PC-9 (cell line): ENCODE results near the gene C5.

Experiments
- CTCF ChIP-seq: fragments of 200-600 bp; sonication (generic); conservative IDR thresholded peaks from 2 replicates; pipeline ENCODE4 v1.6.1; 2017; ENCODE audit warnings: mixed run types, antibody characterized with exemption, mild to moderate bottlenecking, moderate library complexity
- EZH2 ChIP-seq: fragments of 200-600 bp; sonication (generic); IDR thresholded peaks from 2 replicates; pipeline ENCODE4 v1.8.0; 2017; ENCODE audit warnings: antibody characterized with exemption, low read depth

DNA sequence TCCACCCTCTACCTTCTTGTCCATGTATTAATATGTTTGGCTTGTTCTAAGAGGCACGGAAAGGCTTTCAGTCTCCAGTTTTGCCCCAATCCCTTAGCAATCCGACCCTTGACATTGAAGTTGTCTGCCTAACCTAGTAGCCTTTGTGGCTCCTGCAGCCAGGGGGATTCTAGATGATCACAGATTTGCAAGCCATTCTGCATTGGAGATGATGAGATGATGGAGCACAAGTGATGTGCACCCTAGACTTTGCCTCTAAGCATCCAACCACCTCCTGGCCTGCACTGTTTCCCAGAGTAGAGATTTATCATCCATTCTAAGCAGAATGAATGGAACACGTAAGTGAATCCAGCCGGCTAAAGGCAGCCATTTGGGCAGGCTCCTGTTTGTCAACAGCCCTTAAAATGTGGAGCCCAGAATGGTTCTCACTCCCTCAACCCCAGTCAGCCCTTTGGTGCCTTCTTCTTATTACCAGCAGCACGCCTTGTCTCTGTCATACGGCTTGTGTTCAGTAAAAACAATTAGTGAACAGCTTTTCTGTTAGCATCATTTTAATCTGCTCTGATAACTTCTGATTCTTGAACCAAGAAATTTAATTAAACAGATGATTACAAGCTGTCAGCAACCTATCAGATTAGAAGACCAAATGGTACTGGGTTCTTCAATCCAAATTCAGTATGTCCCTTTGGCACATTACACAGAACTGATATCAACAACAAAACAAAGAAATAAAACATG lies 117.8 kb downstream of the C5 start:
- TF ChIP-seq CTCF (no peak), EZH2 (no peak)
